ENCODE results near the gene ST8SIA1.

- no peak for TF ChIP-seq CBX8 (IDR thresholded peaks at IDR 0.05; ENCODE audit: borderline replicate concordance, low read depth, low read length)
- no peak for TF ChIP-seq TCF12 (IDR thresholded peaks at IDR 0.05; ENCODE audit: low read depth, low read length)
- TF ChIP-seq CTCF (IDR thresholded peaks at IDR 0.05; ENCODE audit: control extremely low read depth in 1 of 3, insufficient read depth in 1 of 3, low read depth in 1 of 3, low read length in 3 of 3), result no peak
- no peak for TF ChIP-seq MAFK (IDR thresholded peaks at IDR 0.05; ENCODE audit: low read depth, low read length)
- no peak for TF ChIP-seq POLR2A (IDR thresholded peaks at IDR 0.05; ENCODE audit: control extremely low read depth in 1 of 2, low read depth in 2 of 2, low read length in 2 of 2)
- no peak for TF ChIP-seq YY1 (IDR thresholded peaks at IDR 0.05; ENCODE audit: low read depth, low read length)
- no peak for TF ChIP-seq TAF7 (optimal IDR thresholded peaks at IDR 0.05; ENCODE audit: borderline replicate concordance, low read depth, low read length)
Observed at GRCh38 chr12:22209422-22209821, 125.1 kb downstream of the ST8SIA1 start.
